Prostate gland (tissue), 2 donors: ENCODE data around the gene FOSL1.

Experiments
- POLR2A ChIP-seq: fragments of 450-650 bp; IDR thresholded peaks from one replicate; pipeline ENCODE4 v1.6.1; 2016; ENCODE audit warnings: antibody characterized with exemption, mild to moderate bottlenecking
- TF ChIP-seq, protein P1 (sequence below), 4 experiments: fragments of 200-600 bp in 2 of 4; fragments of 450-650 bp in 2 of 4; sonication (generic) in 2 of 4; IDR thresholded peaks; 1 replicate in 3 of 4; 2 replicates in 1 of 4; pipeline ENCODE4 v1.5.1; 2016 to 2019; ENCODE audit warnings: antibody characterized with exemption in 4 of 4, mild to moderate bottlenecking in 2 of 4, moderate library complexity in 2 of 4

DNA sequence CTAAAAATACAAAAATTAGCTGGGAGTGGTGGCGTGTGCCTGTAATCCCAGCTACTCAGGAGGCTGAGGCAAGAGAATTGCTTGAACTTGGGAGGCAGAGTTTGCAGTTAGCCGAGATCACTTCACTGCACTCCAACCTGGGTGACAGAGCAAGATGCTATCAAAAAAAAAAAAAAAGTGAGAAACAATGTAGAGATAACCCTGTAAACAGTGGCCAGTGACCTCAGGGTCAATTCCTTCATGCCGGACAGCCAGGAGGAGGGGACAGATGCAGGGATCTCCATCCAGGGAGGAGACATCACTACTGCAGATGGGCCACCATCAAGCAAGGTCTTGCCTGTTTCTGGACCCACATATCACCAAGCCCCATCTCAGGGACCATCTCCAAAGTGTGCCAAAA lies 52.4 kb downstream of the FOSL1 start:
- no peak for TF ChIP-seq POLR2A
- TF ChIP-seq, protein P1, sequence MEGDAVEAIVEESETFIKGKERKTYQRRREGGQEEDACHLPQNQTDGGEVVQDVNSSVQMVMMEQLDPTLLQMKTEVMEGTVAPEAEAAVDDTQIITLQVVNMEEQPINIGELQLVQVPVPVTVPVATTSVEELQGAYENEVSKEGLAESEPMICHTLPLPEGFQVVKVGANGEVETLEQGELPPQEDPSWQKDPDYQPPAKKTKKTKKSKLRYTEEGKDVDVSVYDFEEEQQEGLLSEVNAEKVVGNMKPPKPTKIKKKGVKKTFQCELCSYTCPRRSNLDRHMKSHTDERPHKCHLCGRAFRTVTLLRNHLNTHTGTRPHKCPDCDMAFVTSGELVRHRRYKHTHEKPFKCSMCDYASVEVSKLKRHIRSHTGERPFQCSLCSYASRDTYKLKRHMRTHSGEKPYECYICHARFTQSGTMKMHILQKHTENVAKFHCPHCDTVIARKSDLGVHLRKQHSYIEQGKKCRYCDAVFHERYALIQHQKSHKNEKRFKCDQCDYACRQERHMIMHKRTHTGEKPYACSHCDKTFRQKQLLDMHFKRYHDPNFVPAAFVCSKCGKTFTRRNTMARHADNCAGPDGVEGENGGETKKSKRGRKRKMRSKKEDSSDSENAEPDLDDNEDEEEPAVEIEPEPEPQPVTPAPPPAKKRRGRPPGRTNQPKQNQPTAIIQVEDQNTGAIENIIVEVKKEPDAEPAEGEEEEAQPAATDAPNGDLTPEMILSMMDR (IDR thresholded peaks at IDR 0.05), result no peak
